H1 (cell line): ENCODE results near the gene CRISPLD2. TPM values are rescaled to one million over a fixed set of nuclear protein-coding genes. Genes with fewer than 3 reads are reported as not detected.

ENCODE experiments used
- CTCF ChIA-PET: fragments of 300-600 bp; sonication (Branson Sonifier 250); formaldehyde crosslinking; loops from one replicate; lab custom pipeline; 2021; ENCODE audit not compliant: partially characterized antibody; lab: Charles Lee
- POLR2A ChIA-PET: fragments of 300-600 bp; sonication (Branson Sonifier 250); formaldehyde crosslinking; loops from one replicate; lab custom pipeline; 2021; ENCODE audit warnings: inconsistent platforms; ENCODE audit not compliant: partially characterized antibody; lab: Charles Lee
- DNase-seq, 2 experiments: peaks; one replicate each; pipeline versions ENCODE4 v3.0.0 to v3.0.0-alpha.2; 2010 to 2022; ENCODE audit warnings: low spot score in 2 of 2, low read depth in 1 of 2, mixed read lengths in 1 of 2
- FAIRE-seq: peaks from 2 replicates; lab custom pipeline; 2011; peaks lifted over from hg19 to GRCh38; lab: Jason Lieb, UNC
- H2AFZ ChIP-seq: 2 replicates; pipeline ENCODE4 v1.8.1; 2012; ENCODE audit warnings: low read length, inconsistent platforms
- H2AK5ac ChIP-seq: 2 replicates; pipeline ENCODE4 v1.6.1; 2013; ENCODE audit warnings: low read depth, low read length
- H2BK120ac ChIP-seq: replicated peaks from 2 replicates; pipeline ENCODE3; 2013; ENCODE audit warnings: low read depth, low read length, inconsistent platforms
- H2BK12ac ChIP-seq: 2 replicates; pipeline ENCODE4 v1.6.1; 2013; ENCODE audit warnings: low read depth, low read length
- H2BK15ac ChIP-seq: 2 replicates; pipeline ENCODE4 v1.6.1; 2013; ENCODE audit warnings: low read length
- H2BK20ac ChIP-seq: 2 replicates; pipeline ENCODE4 v1.6.1; 2013; ENCODE audit warnings: low read length
- H2BK5ac ChIP-seq: 2 replicates; pipeline ENCODE4 v1.6.1; 2013; ENCODE audit warnings: low read depth, low read length
- H3K14ac ChIP-seq: 2 replicates; pipeline ENCODE4 v1.6.1; 2013; ENCODE audit warnings: inconsistent platforms; ENCODE audit not compliant: insufficient read length
- H3K18ac ChIP-seq: 2 replicates; pipeline ENCODE4 v1.6.1; 2013; ENCODE audit warnings: low read length; ENCODE audit errors: extremely low read depth
- H3K23ac ChIP-seq: 2 replicates; pipeline ENCODE4 v1.6.1; 2013; ENCODE audit warnings: inconsistent platforms; ENCODE audit not compliant: insufficient read length
- H3K23me2 ChIP-seq: 2 replicates; pipeline ENCODE4 v1.6.1; 2013; ENCODE audit warnings: low read depth, low read length
- H3K27ac ChIP-seq: 2 replicates; pipeline ENCODE4 v1.6.1; 2011; ENCODE audit warnings: low read depth, low read length, inconsistent platforms
- H3K27me3 ChIP-seq, 4 experiments: replicated peaks in 1 of 4; 1 replicate in 1 of 4; 2 replicates in 3 of 4; pipeline versions ENCODE4 v1.6.1 to v1.8.1; 2011 to 2013; ENCODE audit warnings: low read length in 3 of 4, mild to moderate bottlenecking in 3 of 4, inconsistent platforms in 2 of 4, mixed read lengths in 2 of 4, moderate library complexity in 1 of 4; ENCODE audit not compliant: control insufficient read depth in 3 of 4, insufficient read depth in 3 of 4; ENCODE audit errors: extremely low read depth in 1 of 4
- H3K36me3 ChIP-seq, 4 experiments: 2 replicates each; pipeline versions ENCODE4 v1.6.1 to v1.8.1; 2011 to 2013; ENCODE audit warnings: mild to moderate bottlenecking in 4 of 4, low read length in 3 of 4, moderate library complexity in 2 of 4, control low read depth in 1 of 4, inconsistent platforms in 1 of 4; ENCODE audit not compliant: insufficient read depth in 4 of 4, control insufficient read depth in 2 of 4
- H3K4ac ChIP-seq: replicated peaks from 2 replicates; pipeline ENCODE3; 2013; ENCODE audit warnings: low read length, low read depth, mixed read lengths, inconsistent platforms; ENCODE audit not compliant: insufficient read length
- H3K4me1 ChIP-seq, 4 experiments: replicated peaks in 1 of 4; 1 replicate in 1 of 4; 2 replicates in 3 of 4; pipeline versions ENCODE4 v1.6.1 to v1.8.1; 2011 to 2013; ENCODE audit warnings: low read length in 3 of 4, inconsistent platforms in 2 of 4, mixed read lengths in 1 of 4; ENCODE audit not compliant: insufficient read depth in 4 of 4, control insufficient read depth in 3 of 4
- H3K4me2 ChIP-seq, 2 experiments: 2 replicates each; pipeline versions ENCODE4 v1.6.1 to v1.8.1; 2011 to 2013; ENCODE audit warnings: low read depth in 2 of 2, low read length in 2 of 2, control low read depth in 1 of 2, inconsistent platforms in 1 of 2, mild to moderate bottlenecking in 1 of 2; ENCODE audit not compliant: insufficient read depth in 1 of 2
- H3K4me3 ChIP-seq, 4 experiments: fragments of 200-600, 300-600 bp in 1 of 4; sonication (generic), shearing (Covaris generic), sonication (Bioruptor Twin) in 1 of 4; 2 replicates each; pipeline versions ENCODE4 v1.5.1 to v1.8.1; 2011 to 2016; ENCODE audit warnings: low read length in 4 of 4, low read depth in 3 of 4, control low read depth in 2 of 4, inconsistent platforms in 2 of 4, mild to moderate bottlenecking in 2 of 4, mixed read lengths in 1 of 4, moderate library complexity in 1 of 4; ENCODE audit not compliant: insufficient read depth in 2 of 4; ENCODE audit errors: extremely low read depth in 1 of 4
- H3K56ac ChIP-seq: replicated peaks from 2 replicates; pipeline ENCODE3; 2013; ENCODE audit warnings: low read depth, mild to moderate bottlenecking, mixed read lengths, low read length, inconsistent platforms; ENCODE audit not compliant: insufficient read length
- H3K79me1 ChIP-seq: 2 replicates; pipeline ENCODE4 v1.6.1; 2013; ENCODE audit warnings: low read depth, low read length, control low read depth
- H3K79me2 ChIP-seq, 2 experiments: 2 replicates each; pipeline versions ENCODE4 v1.6.1 to v1.8.1; 2012 to 2013; ENCODE audit warnings: low read length in 2 of 2, mild to moderate bottlenecking in 2 of 2, inconsistent platforms in 1 of 2; ENCODE audit not compliant: insufficient read depth in 2 of 2, control insufficient read depth in 1 of 2
- H3K9ac ChIP-seq, 4 experiments: replicated peaks in 1 of 4; 1 replicate in 1 of 4; 2 replicates in 3 of 4; pipeline versions ENCODE4 v1.6.1 to v1.8.1; 2011 to 2013; ENCODE audit warnings: low read depth in 3 of 4, low read length in 3 of 4, control low read depth in 2 of 4, mild to moderate bottlenecking in 2 of 4, moderate library complexity in 2 of 4, inconsistent platforms in 1 of 4; ENCODE audit errors: extremely low read depth in 1 of 4
- H3K9me3 ChIP-seq, 2 experiments: 2 replicates each; pipeline versions ENCODE4 v1.6.1 to v1.8.1; 2012 to 2013; ENCODE audit warnings: mild to moderate bottlenecking in 2 of 2, moderate library complexity in 2 of 2, control low read depth in 1 of 2, inconsistent platforms in 1 of 2, low read depth in 1 of 2, low read length in 1 of 2, mixed read lengths in 1 of 2; ENCODE audit not compliant: insufficient read depth in 2 of 2
- H4K20me1 ChIP-seq, 2 experiments: replicated peaks in 1 of 2; 2 replicates each; pipeline versions ENCODE3 to v1.8.1; 2011 to 2013; ENCODE audit warnings: inconsistent platforms in 2 of 2, low read length in 2 of 2, mild to moderate bottlenecking in 1 of 2; ENCODE audit not compliant: insufficient read depth in 2 of 2, control insufficient read depth in 1 of 2
- H4K5ac ChIP-seq: 2 replicates; pipeline ENCODE4 v1.6.1; 2013; ENCODE audit warnings: low read length, low read depth, mixed read lengths, inconsistent platforms; ENCODE audit not compliant: insufficient read length
- H4K8ac ChIP-seq: 2 replicates; pipeline ENCODE4 v1.8.0; 2013; ENCODE audit warnings: mild to moderate bottlenecking, moderate library complexity, low read length, inconsistent platforms; ENCODE audit not compliant: insufficient read depth; ENCODE audit errors: extremely low read depth
- H4K91ac ChIP-seq: replicated peaks from 2 replicates; pipeline ENCODE3; 2013; ENCODE audit warnings: low read length, mixed read lengths, inconsistent platforms; ENCODE audit not compliant: insufficient read length
- EZH2 ChIP-seq: fragments of 200-600 bp; sonication (generic); IDR thresholded peaks from 2 replicates; pipeline ENCODE4 v1.7.1; 2012; ENCODE audit warnings: low read depth, mild to moderate bottlenecking, moderate library complexity, low read length, inconsistent platforms; ENCODE audit not compliant: severe bottlenecking
- MAX ChIP-seq: IDR thresholded peaks from 2 replicates; pipeline ENCODE4 v1.6.1; 2012; ENCODE audit warnings: inconsistent platforms
- RBBP5 ChIP-seq: IDR thresholded peaks from 2 replicates; pipeline ENCODE4 v1.7.1; 2012; ENCODE audit warnings: low read depth, mild to moderate bottlenecking, inconsistent platforms, low read length, moderate library complexity, borderline replicate concordance
- SAP30 ChIP-seq: fragments of 300-600 bp; sonication (generic); IDR thresholded peaks from 2 replicates; pipeline ENCODE4 v1.7.1; 2012; ENCODE audit warnings: low read length, moderate library complexity, mild to moderate bottlenecking, inconsistent platforms; ENCODE audit not compliant: insufficient read depth, insufficient replicate concordance
- SIN3A ChIP-seq, 2 experiments: IDR thresholded peaks in 1 of 2; conservative IDR thresholded peaks in 1 of 2; 2 replicates each; pipeline ENCODE4 v1.6.1; 2011 to 2012; ENCODE audit warnings: low read length in 2 of 2, improper control_type of control experiment in 1 of 2, low read depth in 1 of 2, mild to moderate bottlenecking in 1 of 2
- SP2 ChIP-seq: IDR thresholded peaks from 2 replicates; pipeline ENCODE4 v1.6.1; 2012; ENCODE audit warnings: mild to moderate bottlenecking, low read length, inconsistent platforms
- TCF12 ChIP-seq: IDR thresholded peaks from 2 replicates; pipeline ENCODE4 v1.6.1; 2011; ENCODE audit warnings: low read depth, mild to moderate bottlenecking, low read length
- YY1 ChIP-seq: IDR thresholded peaks from 2 replicates; pipeline ENCODE4 v1.6.1; 2011; ENCODE audit warnings: low read depth, mild to moderate bottlenecking, low read length
- ZNF274 ChIP-seq: IDR thresholded peaks from 2 replicates; pipeline ENCODE4 v1.7.0; 2012; ENCODE audit warnings: low read length, borderline replicate concordance; ENCODE audit errors: extremely low read depth
- WGBS, 2 experiments: shearing (Covaris generic) in 1 of 2; methylation state at CpG; one replicate each; pipeline versions ENCODE4 v1.1.6 to v1.1.7; 2013 to 2015; ENCODE audit warnings: low lambda C conversion rate in 2 of 2, mixed read lengths in 2 of 2, inconsistent platforms in 1 of 2, low coverage in 1 of 2, missing lambda C conversion rate in 1 of 2; ENCODE audit not compliant: insufficient replicate concordance in 2 of 2, insufficient coverage in 1 of 2, insufficient read length in 1 of 2; ENCODE audit errors: extremely low coverage in 1 of 2, missing lambda C conversion rate in 1 of 2; 5-methylcytosine and 5-hydroxymethylcytosine counted together
- polyA plus RNA-seq, 7 experiments: library from polyadenylated mRNA; depleted of rRNA in 3 of 7; stranded (reverse) in 5 of 7; unstranded in 2 of 7; fragments of >200 nt in 5 of 7; fragments of 200-250 nt in 2 of 7; gene quantifications; 1 replicate in 5 of 7; 2 replicates in 1 of 7; 4 replicates in 1 of 7; pipeline versions ENCODE4 v1.2.1 to v1.2.3, GENCODE V29; 2011 to 2013; ENCODE audit warnings: missing spikeins in 2 of 7, mixed read lengths in 2 of 7
- total RNA-seq: library from RNA; stranded (reverse); fragmentation: NEBNext Ultra II Directional; extraction: Animal tissue kit (Norgen Biotek cat#: 25700); gene quantifications from 2 replicates; pipeline ENCODE4 v1.2.1, GENCODE V29; 2021

CRISPLD2 gene
- total and polyA plus RNA-seq, 2 of the 8 experiments (the other 6 are each of a cell fraction or from before 2014, with no cell fraction given): 2.7 to 5.1 TPM

- TF ChIP-seq SAP30: no peak
- no peak for TF ChIP-seq SIN3A (conservative IDR thresholded peaks at IDR 0.05 in 1 of 2, IDR thresholded peaks at IDR 0.05 in 1 of 2; ENCODE audit: low read depth in 1 of 2, low read length in 2 of 2)
- no peak for TF ChIP-seq SP2
- no peak for TF ChIP-seq EZH2
- no peak for TF ChIP-seq RBBP5
- TF ChIP-seq TCF12: no peak
- no peak for TF ChIP-seq ZNF274
- TF ChIP-seq MAX: no peak
- no peak for TF ChIP-seq YY1
- Histone ChIP-seq H4K8ac (peak overlapping the region; percentile 51; the same call in 1 of the 2 replicates), H2BK120ac (no peak overlapping the region), H3K56ac (no peak overlapping the region), H3K18ac (no peak overlapping the region), H3K36me3 (no peaks in the 10 kb centered on the region), H3K79me2 (no peaks in the 10 kb centered on the region), H3K23ac (no peak overlapping the region), H3K9me3 (no peaks in the 10 kb centered on the region), H3K9ac (no peak overlapping the region), H3K4me2 (no peak overlapping the region), H2BK12ac (no peak overlapping the region), H3K27ac (no peak overlapping the region), H2BK5ac (no peak overlapping the region), H2BK20ac (no peak overlapping the region), H3K23me2 (peaks cover 5% of the 10 kb centered on the region; the same call in 1 of the 2 replicates), H2AFZ (no peak overlapping the region), H4K20me1 (no peaks in the 10 kb centered on the region), H3K4me3 (no peak overlapping the region), H4K91ac (no peak overlapping the region), H3K14ac (no peak overlapping the region), H3K4ac (no peak overlapping the region), H2AK5ac (no peak overlapping the region), H3K27me3 (peaks cover 5 to 28% (median 21%) of the 10 kb centered on the region in 4 experiments), H4K5ac (no peak overlapping the region), H2BK15ac (no peak overlapping the region), H3K4me1 (peaks cover 0 to 6% (median 4%) of the 10 kb centered on the region in 4 experiments; a peak in 6 of 7 replicates), H3K79me1 (no peaks in the 10 kb centered on the region)
- POLR2A ChIA-PET: interaction anchor here (3.8 kb wide), 1 partner anchor 19 kb away, joined by 10 read pairs; no protein-coding TSS in a partner anchor
- DNase-seq: no peak
- CTCF ChIA-PET: interaction anchor here (0.5 to 1.3 kb wide), 5 partner anchors 9 to 130 kb away, joined by 3 to 6 read pairs (median 4); no protein-coding TSS in a partner anchor
- WGBS, 2 experiments: 84% methylated on average over 12 of the region's 13 CpGs; no CpG with 5 or more reads in 1 of the 2 experiments
- no peak for FAIRE-seq
Observed at GRCh38 chr16:84821728-84822689, 2.2 kb downstream of the CRISPLD2 start.
